Measurements from ENCODE around the gene OR5A2.
A peak's percentile ranks its signal among the peaks of the same experiment; 100 is the strongest.
"Not testable (repeated sequence)": the region's sequence is repeated elsewhere in the genome, so short reads cannot be mapped to it uniquely, and the experiment has no call there.

OR5A2 gene, protein sequence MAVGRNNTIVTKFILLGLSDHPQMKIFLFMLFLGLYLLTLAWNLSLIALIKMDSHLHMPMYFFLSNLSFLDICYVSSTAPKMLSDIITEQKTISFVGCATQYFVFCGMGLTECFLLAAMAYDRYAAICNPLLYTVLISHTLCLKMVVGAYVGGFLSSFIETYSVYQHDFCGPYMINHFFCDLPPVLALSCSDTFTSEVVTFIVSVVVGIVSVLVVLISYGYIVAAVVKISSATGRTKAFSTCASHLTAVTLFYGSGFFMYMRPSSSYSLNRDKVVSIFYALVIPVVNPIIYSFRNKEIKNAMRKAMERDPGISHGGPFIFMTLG

GRCh38 chr11:59426361-59427067 is at the start of gene OR5A2:
OR5A2 (minus strand) TSS chr11:59426413; CDS start chr11:59422953, 3,460 bp downstream.
- DNase-seq, result no peak

DNA sequence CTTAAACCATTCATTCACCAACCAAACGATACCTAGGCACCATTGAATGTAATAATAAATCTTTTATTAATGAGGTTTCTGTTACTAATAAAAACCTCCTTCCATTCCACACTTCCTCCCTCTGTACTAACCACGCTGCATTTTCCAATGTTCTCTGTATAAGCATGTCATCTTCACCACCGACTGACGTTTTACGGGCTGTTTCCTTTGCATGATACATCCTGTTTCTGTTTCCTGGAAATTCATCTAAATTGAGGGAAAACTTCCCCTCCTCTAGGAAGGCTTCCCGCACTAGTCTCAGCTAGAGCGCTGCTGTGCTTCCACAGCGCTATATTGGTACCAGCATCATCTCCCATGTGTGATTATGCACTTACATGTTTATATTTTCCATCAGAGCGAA is 49.0 kb upstream of the OR5A2 start:
- DNase-seq, result no peak

DNA sequence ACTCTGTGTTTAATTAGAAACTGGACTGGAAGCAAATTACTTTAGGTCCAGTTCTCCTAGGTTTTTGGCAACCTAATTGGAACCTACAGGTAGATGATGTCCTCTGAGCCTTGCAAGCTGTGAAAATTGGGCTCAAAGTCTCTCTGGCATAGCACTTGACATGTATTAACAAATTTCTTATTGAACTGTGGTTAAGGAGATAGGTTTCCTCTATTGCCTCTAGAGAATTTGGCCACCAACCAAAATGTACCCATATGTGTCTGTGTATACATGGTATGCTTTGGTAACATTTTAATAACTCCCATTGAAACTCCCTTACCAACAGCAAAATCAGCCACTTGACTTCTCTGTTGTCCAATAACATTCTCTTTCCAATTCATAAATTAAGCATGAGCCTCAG is 46.8 kb upstream of the OR5A2 start, which contains the start of gene OR4D10:
OR4D10 (plus strand) TSS at position 301 of the 400 bp plus-strand sequence. CDS start 4,115 bp downstream, outside the sequence.
- DNase-seq, result no peak

DNA sequence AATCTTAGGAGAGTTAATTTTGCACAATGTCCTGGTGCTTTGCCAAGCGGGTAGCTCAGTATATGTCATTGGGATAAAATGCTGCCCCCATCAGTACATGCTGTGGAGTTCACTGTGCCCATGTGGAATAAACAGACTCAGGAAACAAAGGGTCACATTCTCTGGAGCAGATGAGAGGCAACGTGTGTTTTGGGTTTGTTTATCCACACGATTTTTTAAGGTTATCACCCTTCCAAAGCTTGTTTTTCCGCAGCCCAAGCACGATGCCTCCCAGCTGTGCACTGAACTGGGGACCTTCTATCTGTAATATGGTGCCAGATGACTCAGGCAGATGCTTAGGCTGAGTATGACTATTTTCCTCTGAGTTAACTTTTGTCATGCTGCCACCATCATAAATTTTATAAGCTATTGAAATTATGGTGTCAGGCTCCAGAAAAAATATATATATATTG is 37.0 kb upstream of the OR5A2 start:
- peak; percentile 4 for DNase-seq

- DNase-seq, result no peak
These were observed 33.7 kb upstream of the OR5A2 start for GRCh38 chr11:59459916-59460315.

GRCh38 chr11:59456661-59457060 is 30.4 kb upstream of the OR5A2 start, which contains the start of gene OR4D6:
OR4D6 (plus strand) TSS chr11:59456961; CDS start chr11:59456961, 0 bp downstream.
- no peak for DNase-seq

DNA sequence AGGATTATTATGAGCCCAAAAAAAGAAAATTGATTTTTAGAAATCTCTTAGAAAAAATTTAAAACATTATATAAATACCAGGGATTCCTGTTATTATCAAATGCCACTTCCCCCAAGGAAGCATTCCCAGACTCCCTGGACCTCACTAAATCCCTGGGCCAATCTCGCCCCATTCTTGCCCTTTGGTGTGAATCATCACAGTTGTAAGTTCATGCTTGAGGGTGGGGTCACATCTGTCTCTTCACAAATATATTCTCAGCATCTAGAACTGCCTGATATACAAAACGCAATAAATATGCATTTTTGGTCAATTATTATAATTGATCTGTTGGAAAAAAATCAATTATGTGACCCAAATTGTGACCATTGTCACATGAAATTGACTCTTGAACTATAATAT is 22.3 kb upstream of the OR5A2 start:
- no peak for DNase-seq

DNA sequence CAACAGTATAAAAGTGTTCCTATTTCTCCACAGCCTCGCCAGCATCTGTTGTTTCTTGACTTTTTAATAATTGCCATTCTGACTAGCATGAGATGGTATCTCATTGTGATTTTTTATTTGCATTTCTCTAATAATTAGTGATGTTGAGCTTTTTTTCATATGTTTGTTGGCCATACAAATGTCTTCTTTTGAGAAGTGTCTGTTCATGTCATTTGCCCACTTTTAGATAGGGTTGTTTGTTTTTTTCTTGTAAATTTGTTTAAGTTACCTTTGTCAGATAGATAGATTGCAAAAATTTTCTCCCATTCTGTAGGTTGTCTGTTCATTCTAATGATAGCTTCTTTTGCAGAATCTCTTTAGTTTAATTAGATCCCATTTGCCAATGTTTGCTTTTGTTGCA is 19.4 kb upstream of the OR5A2 start:
- not testable (repeated sequence) for DNase-seq

DNA sequence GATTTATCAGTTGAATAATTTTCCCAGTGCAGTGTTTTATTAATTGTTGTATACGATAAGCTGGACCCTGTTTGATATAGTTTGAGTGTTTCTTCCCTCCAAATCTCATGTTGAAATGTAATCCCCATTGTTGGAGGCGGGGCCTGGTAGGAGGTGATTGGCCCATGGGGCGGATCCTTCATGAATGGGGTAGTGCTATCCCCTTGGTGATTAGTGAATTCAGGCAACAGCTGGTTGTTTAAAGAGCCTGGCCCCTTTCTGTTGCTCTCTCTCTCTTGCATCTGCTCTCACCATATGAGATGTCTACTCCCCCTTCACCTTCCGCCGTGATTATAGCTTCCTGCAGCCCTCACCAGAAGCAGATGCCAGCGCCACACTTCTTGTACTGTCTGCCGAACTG is 11.6 kb upstream of the OR5A2 start:
- DNase-seq, result no peak

DNA sequence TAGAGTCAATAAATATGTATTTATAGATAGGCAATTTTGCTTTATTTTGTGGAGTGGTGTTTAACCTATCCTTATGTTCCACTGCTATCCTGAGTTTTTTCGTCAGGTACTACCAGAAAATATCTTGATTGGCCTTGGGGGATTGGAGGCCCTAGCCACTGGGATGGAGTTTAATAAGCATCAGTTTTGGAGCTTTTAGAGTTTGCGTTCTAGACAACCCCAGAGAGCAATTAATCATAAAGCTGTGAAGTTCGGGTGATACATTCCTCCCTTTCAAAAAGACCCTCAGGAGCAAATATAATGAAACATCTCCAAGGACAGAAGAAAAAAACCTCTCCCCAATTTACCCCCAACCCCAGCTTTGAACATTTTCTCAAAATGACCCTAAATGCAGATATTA is 10.0 kb upstream of the OR5A2 start, which contains the start of gene OR5A1:
OR5A1 (plus strand) TSS at position 301 of the 400 bp plus-strand sequence. CDS start 6,700 bp downstream, outside the sequence.
- no peak for DNase-seq

- DNase-seq, result peak; percentile 45
These were observed 3.8 kb upstream of the OR5A2 start for GRCh38 chr11:59429924-59430516.

- DNase-seq, result no peak
These were observed 812 bp upstream of the OR5A2 start for GRCh38 chr11:59427068-59427382.

DNA sequence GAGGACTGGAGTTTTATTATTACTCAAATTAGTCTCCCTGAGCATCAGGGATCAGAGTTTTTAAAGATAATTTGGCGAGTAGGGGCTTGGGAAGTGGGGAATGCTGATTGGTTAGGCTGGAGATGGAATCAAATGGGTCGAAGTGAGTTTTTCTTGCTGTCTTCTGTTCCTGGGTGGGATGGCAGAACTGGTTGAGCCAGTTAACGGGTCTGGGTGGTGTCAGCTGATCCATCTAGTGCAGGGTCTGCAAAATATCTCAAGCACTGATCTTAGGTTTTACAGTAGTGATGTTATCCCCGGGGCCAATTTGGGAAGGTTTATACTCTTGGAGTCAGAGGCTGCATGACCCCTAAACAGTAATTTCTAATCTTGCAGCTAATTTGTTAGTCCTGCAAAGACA is 1.1 kb downstream of the OR5A2 start:
- DNase-seq, result no peak

GRCh38 chr11:59423835-59424234 is 2.4 kb downstream of the OR5A2 start:
- DNase-seq, result no peak

DNA sequence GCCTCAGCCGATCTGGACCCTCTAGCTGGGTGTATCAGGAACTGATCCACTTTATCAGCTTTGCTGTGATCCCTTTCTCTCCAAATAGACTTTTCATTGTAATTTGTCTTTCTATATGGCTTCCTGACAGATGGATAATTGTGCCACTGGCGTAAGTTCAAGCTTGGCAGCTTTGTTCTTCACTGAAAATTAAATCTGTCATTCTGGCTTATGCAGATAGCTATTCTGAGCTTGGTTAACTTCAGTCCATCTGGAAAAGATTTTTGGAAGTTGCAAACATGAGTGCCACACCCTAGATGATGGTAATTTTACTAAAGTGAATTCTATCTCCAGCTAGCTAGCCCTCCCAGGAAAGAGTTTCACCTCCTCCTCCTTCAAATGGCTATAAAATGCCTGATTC is 8.1 kb downstream of the OR5A2 start:
- DNase-seq, result no peak

GRCh38 chr11:59417023-59417422 is 9.2 kb downstream of the OR5A2 start:
- no peak for DNase-seq

DNA sequence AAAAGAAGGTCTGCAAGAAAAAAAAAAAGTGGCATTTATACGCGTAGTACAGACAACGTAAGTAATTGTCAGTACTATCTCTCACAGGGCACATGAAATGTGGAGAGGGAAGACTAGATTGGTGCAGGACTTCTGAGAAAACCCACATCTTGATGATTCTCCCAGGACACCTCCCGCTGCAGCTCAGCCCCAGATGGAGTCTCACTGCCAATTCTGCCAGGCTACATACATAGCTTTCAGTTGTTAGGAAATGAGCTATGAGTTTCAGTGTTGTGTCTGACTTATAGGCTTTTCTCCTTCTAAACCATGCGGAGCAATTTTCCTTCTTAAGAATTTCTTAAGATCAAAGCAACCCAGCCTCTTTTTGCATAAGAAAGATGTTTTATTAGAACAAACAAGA is 9.6 kb downstream of the OR5A2 start:
- no peak for DNase-seq

DNA sequence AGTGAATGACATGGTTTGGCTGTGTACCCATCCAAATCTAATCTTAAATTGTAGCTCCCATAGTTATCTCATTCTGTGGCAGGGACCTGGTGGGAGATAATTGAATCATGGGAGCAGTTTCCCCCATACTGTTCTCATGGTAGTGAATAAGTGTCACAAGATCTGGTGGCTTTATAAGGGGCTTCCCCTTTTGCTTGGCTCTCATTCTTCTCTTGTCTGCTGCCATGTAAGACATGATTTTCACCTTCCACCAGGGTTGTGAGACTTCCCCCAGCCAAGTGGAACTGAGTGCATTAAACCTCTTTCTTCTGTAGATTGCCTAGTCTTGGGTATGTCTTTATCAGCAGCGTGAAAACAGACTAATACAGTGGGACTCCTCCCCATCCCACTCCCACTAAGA is 11.1 kb downstream of the OR5A2 start:
- no peak for DNase-seq

- DNase-seq, result no peak
These were observed 12.6 kb downstream of the OR5A2 start for GRCh38 chr11:59413646-59414045.

- no peak for DNase-seq
These were observed 22.7 kb downstream of the OR5A2 start for GRCh38 chr11:59403546-59403945.

GRCh38 chr11:59401262-59401552 is 25.0 kb downstream of the OR5A2 start:
- DNase-seq, result no peak

DNA sequence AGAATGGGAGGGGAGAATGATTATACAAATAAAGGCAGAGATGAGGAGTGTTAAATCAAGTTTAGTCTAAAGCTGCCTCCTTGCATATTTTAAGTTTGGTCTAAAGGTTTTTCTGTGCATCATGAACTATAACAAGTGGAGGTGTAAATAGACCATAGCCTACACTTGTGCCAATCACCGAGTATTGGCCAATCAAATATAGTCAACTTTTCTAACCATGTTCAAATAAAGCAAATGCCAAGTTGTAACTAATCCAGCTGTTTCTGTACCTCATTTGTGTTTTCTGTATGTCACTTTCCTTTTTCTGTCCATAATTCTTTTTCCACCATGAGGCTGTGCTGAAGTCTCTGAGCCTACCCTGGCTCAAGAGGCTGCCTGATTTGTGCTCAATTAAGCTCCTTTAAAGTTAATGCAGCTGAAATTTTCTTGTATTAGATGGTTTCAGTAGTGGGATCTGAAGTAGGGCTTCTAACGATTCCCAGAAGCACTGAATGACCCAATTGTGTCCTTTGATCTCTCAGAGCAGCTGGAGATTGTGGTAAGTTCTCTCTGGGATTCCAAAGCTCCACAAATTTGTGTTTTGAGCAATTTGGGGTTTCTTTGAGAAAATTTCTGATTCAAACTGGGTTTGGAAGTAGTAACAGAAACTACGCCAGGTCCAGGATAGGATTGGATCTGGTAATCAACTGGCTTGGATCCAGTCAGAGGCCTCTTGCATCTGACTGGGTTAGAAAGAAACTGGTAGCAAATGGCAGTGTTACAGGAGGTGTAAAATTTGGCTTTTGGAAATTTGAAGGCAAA is 25.6 kb downstream of the OR5A2 start:
- no peak for DNase-seq

GRCh38 chr11:59394186-59394585 is 32.0 kb downstream of the OR5A2 start:
- DNase-seq, result no peak

Measured in EL (cell line).